GM19240 (cell line): ENCODE measurements around the gene SPACA6.
"Not testable (repeated sequence)": the region's sequence is repeated elsewhere in the genome, so short reads cannot be mapped to it uniquely, and the experiment has no call there.

Experiments used
- DNase-seq: peaks from one replicate; pipeline ENCODE4 v3.0.0; 2011; ENCODE audit warnings: low spot score; ENCODE audit not compliant: insufficient read length

The SPACA6 gene, protein sequence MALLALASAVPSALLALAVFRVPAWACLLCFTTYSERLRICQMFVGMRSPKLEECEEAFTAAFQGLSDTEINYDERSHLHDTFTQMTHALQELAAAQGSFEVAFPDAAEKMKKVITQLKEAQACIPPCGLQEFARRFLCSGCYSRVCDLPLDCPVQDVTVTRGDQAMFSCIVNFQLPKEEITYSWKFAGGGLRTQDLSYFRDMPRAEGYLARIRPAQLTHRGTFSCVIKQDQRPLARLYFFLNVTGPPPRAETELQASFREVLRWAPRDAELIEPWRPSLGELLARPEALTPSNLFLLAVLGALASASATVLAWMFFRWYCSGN

DNA sequence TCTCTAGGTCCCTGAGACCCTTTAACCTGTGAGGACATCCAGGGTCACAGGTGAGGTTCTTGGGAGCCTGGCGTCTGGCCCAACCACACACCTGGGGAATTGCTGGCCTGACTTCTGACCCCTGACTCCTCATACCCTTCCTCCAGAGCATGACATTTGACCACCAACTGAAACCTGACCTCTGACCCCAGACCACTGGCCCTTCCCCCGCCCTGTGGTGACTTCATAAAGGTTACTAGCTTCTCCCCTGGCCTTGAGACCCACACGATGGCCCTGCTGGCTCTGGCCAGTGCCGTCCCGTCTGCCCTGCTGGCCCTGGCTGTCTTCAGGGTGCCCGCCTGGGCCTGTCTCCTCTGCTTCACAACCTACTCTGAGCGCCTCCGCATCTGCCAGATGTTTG lies at the start of gene SPACA6:
Gene SPACA6, plus strand, starts transcription at position 71 of the 400 bp plus-strand sequence. Its CDS starts 197 bp downstream, at position 268.
- no peak for DNase-seq

DNA sequence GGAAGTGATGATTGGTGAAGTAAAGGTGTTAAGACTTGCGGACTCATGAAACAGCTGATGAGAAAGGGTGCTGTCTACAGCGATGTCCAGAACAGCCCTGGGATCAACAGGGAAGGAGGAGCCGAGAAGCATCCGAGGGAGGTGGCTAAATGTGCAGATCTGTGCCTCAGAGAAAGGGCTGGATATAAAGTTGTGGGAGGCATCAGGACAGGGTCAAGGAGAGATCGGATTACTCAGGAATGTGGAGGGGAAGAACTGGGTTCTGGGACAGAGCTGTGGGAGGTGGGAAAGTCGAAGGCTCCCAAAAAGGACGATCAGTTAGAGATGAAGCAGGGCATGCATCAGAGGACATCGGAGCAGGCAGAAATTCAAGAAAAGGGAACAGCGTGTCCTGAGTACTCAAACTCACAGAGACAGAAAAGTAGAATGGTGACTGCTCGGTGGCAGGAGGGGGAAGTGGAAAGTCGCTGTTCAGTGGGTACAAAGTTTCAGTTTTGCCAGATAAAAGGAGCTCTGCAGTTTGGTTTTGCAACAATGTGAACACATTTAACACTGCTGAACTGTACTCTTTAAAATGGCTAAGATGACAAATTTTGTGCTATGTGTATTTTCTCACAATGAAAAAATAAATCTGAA lies 48.4 kb upstream of the SPACA6 start:
- DNase-seq: no peak

DNA sequence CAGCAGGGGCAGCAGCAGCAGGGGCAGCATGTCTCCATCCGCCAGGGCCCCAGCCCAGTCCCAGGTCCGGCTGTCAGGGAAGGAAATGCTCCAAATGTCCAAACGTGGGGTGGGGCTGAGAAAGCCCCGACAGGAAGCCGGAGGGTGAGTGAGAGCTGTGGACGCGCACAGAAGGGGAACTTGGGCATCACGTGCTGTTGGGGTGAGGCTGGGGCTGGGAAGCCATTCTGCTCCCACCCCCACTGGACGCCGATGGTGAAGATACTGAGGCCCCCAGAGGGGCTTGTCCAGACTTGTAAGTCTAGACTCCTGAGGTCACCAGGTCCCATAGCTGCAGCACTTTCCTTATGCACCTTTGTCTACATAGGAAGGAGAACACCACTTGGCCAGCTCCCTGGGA lies 46.4 kb upstream of the SPACA6 start, which contains the start of gene SIGLEC14:
Gene SIGLEC14, minus strand, starts transcription at position 96 of the 400 bp plus-strand sequence. Its CDS starts 66 bp downstream, at position 30.
- not testable (repeated sequence) for DNase-seq

DNA sequence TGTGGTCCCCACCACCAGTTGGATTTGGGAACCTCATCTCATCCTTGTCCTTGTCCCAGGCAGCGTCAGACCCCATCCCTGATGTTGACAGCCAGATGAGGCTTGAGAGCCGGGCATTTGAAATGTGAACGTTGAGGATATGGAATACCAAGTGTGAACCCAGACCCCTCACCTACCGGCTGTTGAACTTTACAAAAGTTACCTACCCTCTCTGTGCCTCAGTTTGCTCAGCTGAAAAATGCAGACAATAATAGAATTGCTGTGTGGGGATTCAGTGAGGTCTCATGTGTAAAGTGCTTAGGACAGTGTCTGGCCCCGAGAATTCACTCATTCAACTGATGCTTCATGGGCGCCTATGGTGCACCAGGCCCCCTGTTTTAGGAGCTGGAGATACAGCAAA lies 45.8 kb upstream of the SPACA6 start:
- DNase-seq: no peak

DNA sequence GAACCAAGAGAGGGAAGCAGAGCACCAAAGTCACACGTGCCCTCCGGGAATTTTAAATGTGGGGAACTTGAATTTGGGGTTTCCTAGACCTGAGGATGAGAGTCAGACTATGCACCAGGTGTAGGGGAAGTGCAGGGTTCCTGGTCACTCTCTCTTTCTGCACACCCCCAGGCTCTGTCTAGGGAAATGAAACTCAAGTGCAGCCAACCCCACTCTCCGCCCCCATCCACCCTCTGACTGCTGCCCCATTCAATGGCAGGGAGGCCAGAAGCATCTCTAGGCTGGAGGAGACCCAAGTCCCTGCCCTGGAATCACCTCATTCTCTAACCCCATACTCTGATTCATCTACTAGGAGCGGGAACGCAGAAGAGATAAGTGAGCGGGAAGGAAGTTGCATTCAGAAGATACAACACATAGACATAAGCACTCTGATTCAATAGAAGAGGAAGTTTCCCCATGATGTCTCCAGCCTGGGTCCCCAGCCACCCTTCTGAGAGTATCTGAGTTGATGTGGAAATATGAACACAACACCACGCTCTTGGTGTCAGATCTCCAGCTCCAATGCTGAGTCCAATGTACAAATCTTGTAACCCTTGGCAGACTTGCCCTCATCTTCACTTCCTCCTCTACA lies 41.8 kb upstream of the SPACA6 start:
- no peak for DNase-seq

DNA sequence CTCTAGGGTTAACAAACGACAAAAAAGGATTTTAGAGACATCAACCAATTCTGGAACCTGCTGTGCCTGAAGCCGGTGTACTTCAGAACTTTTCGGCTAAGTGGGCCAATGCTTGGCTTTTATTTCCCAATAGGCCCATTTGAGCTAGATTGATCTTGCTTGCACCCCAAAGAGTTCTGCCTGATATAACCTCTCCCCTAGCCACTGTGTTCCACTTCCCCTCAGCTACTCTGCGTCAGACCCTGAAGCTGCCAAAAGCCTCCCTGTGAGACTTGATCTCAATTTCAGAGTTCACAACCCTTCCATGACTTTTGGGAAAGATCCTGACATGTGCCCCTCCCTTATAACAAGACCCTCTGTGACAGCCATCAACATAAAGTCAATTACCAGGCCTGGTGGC lies 40.9 kb upstream of the SPACA6 start:
- DNase-seq: no peak

DNA sequence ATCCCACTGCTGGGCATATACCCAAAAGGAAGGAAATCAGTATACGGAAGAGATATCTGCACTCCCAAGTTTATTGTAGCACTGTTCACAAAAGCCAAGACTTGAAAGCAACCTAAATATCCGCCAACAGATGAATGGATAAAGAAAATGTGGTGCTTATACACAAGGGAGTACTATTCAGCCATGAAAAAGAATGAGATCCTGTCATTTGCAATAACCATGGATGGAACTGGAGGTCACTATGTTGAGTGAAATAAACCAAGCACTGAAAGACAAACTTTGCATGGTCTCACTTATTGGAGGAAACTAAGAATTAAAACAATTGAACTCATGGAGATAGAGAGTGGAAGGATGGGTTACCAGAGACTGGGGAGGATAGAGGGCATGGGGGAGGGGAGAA lies 40.0 kb upstream of the SPACA6 start:
- DNase-seq: no peak

DNA sequence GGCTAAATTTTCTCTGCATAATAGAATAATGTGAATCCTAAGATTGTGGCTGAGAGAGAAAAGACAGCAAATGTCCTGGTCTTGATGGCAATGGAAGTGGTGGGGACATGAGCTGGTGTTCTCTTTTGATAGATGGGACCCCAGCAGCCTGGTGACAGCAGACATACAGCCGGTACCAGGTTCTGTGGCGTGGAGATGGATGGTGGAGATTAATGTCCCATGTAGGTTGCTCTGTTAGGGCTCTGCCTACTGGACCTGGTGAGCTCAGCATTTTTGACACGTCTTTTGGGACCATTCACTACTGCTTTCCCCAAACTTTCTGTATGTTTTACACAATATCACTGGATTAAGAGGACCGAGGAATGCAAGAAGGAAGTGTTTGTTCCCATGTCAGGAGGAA lies 38.3 kb upstream of the SPACA6 start:
- no peak for DNase-seq

DNA sequence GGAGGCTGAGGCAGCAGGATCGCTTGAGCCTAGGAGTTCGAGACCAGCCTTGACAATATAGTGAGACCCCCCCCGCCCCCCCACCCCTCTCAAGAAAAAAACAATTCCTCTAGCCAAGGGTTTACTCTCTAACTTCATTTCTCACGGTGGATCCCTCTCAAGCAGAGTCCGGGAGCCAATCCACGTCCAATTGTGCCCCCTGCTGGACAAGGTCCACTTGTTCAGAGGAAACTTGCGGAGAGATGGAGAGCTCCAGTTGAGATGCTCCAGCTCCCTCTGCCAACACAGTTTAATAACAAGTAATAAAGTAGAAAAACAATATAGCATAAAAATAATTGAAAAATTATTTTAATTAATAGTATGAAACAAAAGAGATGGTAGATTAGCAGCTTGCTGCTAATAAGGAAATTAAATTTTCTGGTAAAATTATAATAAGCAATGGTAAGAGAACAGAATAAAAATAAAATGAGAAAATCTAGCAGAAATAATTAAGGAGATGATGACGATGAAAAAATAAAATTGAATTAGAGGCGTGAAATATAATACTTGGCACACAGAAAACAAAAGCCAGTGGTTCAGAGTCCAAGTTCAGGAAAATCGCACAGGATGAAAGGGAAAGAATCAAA lies 32.0 kb upstream of the SPACA6 start:
- peak; percentile 33 for DNase-seq

DNA sequence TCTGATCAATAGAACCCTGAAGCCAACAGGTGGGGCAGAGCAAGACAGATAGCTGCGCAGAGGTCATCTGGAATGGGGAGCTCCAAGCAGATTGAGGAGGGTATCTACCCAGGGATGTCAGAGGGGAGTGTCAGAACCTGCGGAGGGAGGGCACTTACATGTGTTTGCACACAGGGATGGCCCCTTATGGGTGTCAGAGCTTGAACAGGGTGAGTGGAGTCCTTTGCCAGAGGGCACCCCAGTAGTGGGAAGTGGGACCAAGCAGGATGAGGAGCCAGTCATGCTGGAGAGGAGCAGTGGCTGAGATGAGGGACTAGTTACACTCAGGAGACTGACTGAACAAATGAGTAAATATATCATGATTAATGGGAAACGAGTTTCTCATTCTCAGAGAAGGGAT lies 29.5 kb upstream of the SPACA6 start:
- DNase-seq: no peak

DNA sequence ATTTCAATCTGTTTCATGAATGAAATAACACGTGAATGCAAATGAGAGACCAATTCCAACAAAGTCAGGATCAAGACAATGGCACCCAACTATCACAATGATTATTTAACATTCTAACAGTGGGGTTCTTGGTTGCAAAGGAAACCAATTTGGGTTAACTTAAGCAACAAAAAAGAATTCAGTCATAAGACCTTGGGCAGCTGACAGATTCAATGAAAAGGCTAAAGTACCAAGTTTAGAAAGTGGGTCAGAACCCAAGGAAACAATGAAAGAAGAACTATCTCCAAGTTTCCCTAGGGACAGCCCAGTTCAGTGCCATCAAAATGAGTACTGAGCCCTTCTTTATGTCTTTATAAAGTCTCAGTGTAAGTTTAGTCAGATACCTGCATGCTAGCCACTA lies 29.0 kb upstream of the SPACA6 start:
- DNase-seq: no peak

DNA sequence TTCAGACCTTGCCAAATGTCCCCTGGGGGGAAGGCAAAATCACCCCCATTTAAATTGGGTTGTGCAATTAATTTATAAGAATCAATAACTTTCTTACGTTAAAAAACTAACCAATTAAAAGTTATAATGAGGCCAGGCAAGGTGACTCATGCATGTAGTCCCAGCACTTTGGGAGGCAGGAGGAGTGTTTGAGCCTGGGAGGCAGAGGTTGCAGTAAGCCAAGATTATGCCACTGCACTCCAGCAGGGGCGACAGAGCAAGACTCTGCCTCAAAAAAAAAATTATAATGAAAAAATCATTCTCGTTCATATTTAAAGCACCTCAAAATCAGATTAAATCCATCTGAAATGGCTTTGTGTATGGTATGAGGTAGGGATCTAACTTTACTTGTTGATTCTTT lies 28.1 kb upstream of the SPACA6 start:
- DNase-seq: no peak

DNA sequence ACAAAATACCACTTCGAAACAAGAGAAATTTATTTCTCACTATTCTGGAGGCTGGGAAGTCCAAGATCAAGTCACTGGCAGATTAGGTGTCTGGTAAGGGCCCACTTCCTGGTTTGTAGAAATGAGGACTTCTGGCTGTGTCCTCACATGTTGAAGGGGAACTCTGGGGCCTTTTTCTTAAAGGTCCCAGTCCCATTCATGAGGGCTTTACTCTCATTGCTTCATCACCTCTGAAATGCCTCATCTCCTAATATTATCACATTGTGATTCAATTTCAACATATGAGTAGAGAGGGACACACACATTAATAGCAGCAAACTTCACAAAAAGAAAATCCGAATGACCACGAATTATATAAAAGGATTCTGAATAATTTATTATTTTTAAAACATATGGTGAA lies 24.9 kb upstream of the SPACA6 start:
- DNase-seq: no peak

DNA sequence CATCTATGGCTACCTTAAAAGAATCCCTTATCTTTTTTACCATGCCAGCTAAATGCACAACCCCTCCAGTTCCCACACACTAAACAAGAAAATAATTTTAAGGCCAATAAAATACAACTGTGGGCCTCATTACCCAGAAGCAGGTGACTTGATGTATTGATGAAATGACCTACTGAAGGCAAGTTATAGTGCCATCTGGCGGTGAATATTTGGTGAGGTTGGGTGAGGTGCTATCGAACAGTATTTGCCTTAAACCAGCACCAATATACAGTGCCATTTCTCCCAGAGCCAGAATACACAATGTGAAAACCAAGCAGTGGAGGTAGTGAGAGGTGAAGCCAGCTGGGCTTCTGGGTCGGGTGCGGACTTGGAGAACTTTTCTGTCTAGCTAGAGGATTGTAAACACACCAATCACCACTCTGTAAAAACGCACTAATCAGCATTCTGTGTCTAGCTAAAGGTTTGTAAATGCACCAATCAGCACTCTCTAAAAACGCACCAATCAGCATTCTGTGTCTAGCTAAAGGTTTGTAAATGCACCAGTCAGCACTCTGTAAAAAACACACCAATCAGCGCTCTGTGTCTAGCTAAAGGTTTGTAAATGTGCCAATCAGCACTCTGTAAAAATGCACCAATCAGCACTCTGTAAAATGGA lies 17.1 kb upstream of the SPACA6 start:
- DNase-seq: not testable (repeated sequence)

DNA sequence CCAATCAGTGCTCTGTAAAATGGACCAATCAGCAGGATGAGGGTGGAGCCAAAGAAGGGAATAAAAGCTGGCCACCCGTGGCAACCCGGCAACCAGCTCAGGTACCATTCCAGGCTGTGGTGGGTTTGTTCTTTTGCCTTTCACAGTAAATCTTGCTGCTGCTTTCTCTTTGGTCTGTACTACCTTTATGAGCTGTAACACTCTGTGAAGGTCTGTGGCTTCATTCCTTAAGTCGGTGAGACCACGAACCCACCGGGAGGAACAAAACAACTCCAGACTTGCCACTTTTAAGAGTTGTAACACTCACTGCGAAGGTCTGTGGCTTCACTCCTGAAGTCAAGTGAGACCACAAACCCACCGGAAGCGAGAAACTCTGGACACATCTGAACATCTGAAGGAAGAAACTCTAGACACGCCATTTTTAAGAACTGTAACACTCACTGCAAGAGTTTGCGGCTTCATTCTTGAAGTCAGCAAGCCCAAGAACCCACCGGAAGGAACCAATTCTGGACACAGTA lies 16.5 kb upstream of the SPACA6 start:
- no peak for DNase-seq

DNA sequence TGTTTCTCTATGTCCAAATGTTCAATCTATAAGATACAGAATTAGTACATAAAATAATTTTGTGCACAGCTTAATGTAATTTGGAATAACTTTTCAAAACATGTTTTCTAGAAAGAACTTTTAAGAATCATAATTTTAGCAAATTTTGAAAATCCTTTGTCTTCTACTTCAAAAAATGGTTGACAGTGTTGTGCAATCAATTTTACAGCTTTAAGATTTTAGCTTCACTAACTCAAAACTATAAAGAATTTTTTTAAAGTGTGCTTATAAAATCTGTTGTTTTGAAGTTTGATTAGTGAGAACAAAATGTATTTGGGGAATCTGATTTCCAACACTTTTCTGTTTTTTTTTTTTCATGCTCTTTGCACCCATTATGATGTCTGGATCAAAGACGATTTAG lies 12.7 kb upstream of the SPACA6 start:
- no peak for DNase-seq

DNA sequence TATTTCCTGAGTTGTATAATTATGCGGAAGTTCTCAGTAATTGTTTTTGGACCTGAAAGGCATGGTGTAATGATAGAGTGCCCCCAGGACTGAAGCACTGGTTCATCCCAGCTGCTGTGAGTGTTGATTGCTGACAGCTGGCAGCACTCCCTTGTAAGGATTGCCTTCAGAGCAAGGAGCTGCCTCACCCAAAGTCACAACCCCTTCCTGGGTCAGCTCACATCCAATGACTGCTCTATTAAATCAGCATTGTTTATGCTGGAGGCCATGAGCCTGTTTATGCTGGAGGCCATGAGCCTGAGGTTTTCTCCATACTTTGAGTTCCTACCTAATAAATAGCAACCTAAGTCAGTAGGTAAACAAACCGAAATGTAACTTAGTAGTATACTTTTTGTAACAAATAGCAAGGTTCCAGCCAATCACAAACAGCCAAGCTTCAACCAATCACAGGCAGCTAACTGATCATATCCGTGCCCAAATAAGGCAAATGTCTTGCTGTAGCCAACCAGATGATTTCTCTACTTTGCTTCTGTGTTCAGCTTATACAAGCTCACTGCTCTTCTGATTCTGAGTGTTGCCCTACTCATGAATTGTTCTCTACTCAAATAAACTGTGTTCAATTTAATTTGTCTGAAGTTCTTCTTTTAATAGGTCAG lies 11.7 kb upstream of the SPACA6 start:
- no peak for DNase-seq

DNA sequence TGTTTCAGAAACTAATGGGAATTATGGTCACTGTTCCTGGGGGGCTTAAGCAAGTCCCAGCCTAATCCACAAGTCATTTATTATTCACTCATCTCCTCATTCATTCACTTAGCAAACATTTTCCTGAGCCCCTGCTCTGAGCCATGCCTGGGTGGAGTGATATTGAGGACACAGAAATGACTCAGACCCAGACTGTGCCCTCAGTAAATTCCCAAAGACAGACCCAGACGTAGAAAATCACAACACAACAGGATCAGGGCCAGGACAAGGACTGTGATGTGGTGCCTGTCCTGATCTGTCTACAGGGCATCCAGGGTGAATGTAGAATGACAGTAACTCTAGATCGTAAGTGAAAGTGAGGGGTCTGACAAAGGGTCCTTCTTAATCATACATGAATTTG lies 7.0 kb upstream of the SPACA6 start:
- DNase-seq: no peak

DNA sequence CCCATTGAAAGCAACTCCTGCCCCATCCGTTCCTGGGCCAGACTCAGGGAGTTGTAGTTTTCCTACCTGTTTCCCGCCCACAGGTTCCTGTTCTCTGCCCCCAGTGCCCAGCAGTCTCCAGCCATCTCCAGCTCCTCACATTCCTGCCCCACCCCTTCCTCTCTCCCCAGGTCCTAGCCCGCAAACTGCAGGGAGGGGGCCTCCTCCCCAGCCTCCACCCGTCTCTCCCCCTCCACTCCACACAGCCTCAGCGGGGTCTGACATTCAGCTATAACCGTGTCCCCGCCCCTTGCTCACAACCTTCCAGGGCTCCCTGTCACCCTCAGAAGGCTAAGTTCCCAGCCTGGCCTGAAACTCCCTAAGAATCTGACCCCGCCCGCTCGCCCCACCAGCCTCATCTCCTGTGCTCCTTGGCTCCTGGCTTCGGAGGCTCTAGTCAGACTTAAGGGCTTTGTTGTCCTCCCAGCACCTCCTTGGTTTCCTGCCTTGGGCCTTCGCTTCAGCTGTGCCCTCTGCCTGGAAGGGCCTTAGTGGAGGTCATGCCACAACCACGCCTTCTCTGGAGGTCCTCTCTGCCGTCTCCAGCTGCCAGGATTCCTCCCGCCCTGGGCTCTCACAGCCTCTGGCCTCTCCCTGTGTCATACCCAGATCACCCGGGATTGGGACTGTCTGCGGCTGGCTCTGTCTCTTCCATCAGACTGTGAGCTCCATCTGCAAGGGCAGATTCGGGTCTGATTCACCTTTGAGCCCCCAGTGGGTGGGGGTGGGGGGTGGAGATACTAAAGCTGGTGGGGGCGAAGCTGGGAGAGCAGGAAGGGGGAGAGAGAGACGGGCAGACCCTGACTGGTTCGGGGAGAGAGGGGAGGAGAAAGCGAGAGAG lies 5.1 kb upstream of the SPACA6 start:
- DNase-seq: no peak
